Head of caudate nucleus (tissue), 42 donors: ENCODE results near the gene MGAT4A.

ENCODE experiments used
- DNase-seq, 42 donors: peaks; one replicate each; pipeline versions ENCODE4 v3.0.0 to v3.0.0-alpha.2; 2020 to 2021; ENCODE audit warnings: mixed read lengths in 7 of 42
- intact Hi-C: fragments of 100-400 bp; cut with DNase I; formaldehyde crosslinking; loops from one replicate; pipeline ENCODE4 v1.15.0; 2022

Gene MGAT4A

DNA sequence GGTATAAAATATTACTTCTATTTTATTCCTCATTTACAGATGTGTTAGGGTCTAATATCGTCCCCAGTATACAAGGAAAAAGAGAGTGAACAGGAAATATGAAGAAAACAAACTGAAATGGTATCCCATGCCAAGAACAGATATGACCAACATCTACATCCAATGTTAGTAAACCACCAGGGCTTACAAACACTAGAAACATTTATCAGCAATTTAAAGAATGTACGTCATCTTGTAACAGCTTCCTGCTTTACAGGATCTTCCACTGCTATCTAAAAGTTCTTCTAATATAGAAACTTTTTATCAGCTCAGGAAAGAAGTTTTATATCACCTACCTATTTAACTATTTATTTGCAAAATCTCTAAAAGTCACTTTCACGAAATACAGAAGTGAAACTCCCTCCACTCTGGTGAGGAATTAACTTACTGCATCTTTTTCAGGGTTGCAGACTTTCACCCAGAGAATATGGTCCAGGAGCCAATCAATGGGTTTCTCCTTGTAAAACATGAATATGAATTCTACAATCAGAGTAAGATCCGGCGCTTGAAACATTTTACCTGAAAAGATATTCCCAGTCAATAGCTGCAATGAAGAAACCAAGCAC, 87.3 kb downstream of the MGAT4A start:
- DNase-seq: no peak
- intact Hi-C loops: no loop called here

DNA sequence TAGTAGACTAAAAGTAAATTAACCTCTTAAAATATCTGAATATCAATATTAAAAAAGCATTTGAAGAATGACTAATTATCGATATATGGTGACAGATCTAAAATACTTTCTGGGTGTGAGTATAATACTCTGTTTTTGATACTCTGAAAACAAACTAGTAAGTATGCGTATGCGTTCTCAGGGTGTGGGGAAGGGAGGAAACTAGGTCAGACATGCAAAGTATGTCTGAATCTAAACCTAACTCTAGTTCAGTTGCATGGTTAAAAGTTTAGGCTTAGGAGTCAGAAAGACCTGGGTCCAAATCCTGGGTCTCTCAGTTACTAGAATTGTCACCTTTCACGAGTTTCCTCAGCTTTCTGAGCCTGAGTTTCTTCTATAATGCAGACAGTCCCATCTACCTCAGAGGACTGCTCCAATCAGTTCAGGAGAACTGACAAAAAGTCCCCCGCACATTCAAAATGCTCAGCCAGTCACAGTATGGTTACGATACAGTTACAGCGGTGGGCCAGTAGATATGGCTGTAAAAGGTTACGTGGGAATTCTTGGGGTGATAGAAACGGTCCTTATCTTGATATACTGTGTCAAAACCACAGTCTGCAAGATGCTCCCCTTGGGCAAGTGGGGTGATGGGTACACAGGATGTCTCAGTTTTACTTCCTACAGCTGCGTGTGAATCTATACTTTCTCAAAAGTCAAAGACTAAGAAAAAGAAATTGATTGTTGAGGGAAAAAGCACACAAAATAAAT, 93.4 kb downstream of the MGAT4A start:
- DNase-seq: no peak
- intact Hi-C loops: no loop called here

DNA sequence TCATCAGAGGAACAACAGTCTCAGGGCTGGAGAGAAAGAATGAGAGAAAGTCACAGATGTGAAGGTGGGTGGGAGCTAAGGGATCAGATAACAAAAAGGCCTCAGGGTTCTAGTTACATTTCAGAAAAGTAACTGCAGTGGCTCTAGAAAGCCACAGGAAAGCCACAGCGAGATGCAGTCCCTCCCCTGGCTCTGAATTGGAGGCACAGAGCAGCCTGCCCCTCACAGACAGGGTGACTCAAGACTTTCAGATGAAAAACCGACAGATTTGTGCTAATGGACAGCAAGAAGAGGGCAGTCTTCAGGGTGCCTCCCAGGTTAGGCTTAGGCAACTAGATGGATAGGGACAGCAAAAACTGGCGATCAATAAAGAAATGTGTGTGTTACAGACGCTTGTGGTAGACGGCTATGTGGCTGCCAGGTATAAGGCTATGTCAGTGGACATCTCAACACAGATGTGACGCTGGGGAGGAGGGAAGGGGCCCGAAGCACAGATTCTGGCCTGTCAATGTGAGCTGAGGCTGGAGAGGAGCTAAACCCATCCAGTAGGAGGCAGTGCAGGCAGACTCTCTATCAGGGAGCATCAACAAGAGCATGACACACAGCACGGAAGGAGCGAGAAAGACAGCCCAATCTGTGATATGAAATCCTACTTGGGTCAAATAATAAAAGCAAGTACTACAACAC, 96.4 kb downstream of the MGAT4A start:
- no peak for DNase-seq
- intact Hi-C loops: no loop called here

DNA sequence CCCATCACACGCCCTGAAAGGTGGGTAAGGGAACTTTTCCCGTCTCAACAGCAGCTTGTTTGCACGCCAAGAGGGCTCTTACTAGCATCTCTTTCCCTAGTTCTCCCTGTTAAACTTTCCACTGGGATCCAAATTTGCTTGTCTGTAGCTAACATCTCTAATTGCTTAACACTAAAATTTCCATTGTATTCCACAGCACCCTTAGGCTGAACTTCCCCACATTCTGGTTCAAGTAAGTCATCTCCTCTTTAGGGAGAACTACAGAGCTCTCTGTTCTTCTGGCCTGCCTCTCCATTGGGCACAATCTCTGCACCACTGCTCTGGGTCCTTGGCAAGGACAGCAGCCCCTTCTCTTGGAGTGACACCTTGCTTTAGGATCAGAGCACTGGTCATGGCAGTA, 98.6 kb downstream of the MGAT4A start:
- no peak for DNase-seq
- intact Hi-C loops: no loop called here

DNA sequence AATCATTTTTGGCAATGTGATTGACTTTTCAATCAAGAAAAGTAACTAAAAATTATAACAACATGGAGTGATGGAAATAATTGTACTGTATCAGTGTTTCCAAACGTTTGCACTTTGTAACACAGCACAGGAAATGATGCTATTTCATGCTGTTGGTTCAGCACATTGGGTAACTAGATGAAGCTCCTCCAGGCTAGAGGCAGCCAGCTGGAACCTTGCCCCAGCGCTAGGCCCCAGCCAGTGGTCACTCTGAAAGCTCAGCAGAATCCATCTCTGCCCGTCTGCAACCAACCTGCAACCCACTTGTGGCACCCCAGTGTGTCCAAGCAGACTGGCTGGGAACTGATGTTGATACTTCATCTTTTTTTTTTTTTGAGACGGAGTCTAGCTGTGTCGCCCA, 107.3 kb downstream of the MGAT4A start:
- peak in 19 of 42 donors; percentile 13 to 70 (median 36) for DNase-seq
- intact Hi-C loops: no loop called here

DNA sequence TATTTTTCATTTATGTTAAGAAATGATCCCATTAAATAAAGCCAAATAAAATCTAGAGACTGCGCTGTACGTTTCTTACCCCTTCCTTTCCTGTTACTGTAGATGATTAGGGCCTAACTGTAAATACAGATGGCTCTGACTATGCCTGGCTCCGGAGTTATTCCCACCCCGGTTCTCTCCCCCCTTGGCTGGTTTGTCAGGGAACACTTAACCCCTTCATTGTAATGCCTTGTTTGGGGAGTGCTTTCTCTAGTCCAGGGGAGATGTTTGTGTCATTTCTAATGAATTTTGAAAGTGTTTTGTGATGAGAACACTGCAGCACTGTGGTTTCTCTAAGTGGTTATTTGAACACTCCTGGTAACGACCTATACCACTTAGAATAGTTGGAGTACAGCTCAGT, 113.8 kb downstream of the MGAT4A start:
- DNase-seq: no peak
- intact Hi-C loops: no loop called here

DNA sequence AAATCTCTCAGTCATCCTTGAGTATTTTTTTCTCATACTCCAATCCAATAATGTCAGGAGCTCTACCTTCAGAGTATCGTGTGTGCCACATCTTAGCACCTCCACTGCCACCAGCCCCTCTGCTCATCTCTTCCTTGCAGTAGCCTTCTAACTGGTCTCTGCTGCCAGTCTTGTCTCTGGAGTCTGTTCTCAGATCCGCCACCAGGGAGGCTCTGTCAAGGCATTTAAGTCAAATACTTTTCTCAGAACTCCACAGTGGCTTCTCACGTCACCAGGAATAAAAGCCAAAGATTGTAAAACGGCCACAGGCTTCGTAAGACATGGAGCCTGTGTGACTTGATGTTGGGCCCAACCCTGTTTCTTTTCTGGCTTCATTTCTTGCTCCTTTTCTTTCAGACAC, 115.5 kb downstream of the MGAT4A start:
- DNase-seq: no peak
- intact Hi-C loops: no loop called here

DNA sequence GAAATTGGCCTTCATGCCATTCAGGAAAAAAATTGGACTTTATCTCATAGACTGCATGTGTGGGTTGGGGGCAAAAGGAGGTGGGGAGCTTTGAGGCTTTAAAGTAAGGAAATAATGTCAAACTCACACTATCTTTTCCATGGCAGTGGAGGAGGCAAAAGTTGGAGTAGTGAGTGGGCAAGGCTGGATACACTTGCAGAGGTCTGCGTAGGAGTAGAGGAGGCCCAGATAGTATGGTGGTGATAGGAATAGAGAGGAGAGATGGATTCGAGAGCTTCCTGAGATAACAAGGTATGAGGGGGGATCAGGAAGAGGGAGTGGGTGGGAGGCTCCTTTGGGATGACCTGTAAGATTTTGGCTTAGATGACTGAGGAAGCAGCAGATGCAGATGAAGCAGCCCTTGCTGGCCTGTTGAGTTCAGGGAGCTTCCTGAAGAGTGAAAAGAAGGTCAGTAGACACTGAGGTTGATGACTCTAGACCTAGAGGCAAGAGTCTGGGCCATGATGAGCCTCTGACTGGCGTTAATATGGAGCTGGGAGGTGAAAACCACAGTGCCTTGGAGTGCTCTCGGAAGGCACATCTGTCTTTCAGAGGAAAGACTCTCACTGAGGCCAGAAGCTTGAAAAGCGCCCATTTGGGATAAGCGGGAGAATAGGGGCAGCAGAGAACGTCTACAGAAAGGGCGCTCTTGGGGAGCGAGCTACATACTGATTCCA, 116.8 kb downstream of the MGAT4A start:
- intact Hi-C loops: no loop called here
- no peak for DNase-seq

DNA sequence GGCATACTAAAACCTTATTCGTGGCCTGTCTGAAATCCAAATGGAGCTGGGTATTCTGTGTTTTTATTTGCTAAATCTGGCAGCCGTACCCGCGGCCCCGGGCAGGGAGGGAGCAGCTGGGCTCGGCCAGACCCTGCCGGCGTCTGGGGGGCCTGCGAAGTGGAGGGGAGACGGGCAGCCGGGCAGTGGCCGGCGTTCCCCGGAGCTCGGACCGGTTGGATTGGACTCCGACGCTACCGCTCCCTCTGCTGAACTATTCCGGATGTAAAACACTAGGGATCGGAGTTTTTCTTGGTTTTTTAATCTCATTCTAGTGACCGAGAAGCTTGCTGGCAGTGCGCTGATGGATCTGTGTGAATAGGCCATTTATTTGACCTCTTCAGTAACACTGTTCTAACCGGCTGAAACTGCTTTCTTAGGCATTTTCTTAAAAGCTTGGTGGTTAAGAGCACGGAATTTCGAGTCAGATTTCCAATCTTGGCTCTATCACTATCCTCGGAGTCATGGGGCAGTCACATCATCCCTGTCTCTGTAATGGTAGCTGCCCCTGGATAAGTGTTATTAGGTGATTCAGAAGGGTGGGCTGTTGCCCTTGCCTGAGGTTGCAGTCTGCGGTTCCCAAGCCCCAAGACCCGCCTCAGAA, 121.8 kb downstream of the MGAT4A start:
- intact Hi-C loops: no loop called here
- DNase-seq: peak in 4 of 42 donors; percentile 21 to 46 (median 35)

DNA sequence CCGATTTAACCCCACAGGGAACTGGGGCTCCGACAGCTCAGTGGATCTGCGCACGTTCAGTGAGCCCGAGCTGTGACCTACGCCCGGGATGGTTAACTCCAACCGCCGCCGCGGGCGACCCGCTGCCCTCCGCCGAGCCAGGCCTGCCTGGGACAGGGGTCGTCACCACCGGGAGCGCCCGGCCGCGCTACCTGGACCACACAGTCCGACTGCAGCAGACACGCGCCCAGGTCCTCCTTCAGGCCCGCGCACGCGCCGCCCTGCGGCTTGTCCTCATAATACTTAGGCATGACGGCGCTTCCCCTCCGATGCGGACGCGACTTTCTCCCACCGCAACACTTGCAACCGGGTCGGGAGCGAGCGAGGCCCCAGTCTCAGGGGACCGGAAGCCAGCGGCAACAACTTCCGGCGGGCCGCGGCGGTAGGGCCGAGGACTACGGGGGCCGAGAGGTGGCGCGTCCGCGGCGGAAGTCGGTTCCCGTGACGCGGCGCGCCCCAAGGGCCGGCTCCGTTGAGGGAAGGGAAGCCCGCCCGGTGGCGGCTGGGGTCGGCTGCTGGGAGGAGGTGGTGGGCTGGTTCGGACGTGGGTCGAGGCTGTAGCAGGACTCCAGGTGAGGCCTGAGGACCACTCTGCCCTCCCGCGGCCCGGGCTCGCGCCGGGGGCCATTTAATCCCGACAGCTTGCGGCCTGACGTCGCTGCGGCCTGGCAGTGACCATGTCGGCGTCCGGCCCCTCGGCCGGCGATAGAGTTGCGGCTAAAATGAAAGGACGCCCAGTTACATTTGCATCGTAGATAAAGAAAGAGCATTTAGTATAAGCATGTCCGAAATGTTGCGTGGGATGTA, 122.6 kb downstream of the MGAT4A start, which contains the start of the genes COA5 and UNC50:
COA5 (minus strand) TSS at position 397 of the 846 bp plus-strand sequence; CDS start at position 290, 107 bp downstream.
UNC50 (plus strand) TSS at position 474 of the 846 bp plus-strand sequence. CDS start 1,171 bp downstream, outside the sequence.
- intact Hi-C loops: no loop called here
- DNase-seq: peak; percentile 46 to 96 (median 90)

DNA sequence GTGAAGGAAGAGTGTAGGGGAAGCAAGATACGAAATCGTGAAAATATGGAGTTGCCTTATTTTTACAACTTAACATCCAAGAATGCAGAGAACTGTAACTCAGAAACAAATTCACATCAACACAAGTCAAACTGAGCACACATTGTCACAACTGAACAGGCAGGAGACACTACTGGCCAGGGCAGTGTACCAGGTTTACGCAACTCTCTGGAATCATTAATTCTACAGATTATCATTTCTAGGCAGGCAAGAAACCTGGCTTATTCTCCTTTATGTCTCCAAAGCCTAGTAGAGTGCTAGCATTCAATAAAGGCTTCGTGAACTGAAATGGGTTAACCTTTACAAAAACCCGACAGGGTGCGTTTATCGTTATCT, 123.2 kb downstream of the MGAT4A start:
- intact Hi-C loops: no loop called here

DNA sequence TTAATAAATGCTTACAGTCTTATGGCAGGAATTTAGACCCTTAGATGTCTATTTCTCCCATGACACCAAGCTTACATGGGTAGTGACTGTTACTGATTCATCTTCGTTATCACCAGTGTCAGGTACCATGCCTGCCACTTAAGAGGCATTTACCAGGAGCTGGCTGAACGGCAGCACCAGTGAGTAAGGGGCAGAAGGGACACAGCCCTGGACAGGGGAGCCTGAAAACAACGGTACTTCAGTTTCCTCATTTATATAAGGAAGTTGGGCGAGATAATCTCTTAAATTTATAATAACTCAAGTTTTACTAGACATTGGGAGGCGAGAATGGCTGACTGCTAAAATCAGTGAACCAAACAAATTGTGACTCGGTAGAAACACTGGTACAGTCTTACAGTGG, 123.8 kb downstream of the MGAT4A start:
- no peak for DNase-seq
- intact Hi-C loops: no loop called here

More for the DNA sequence above, 123.2 kb downstream of the MGAT4A start:
- no peak for DNase-seq

DNA sequence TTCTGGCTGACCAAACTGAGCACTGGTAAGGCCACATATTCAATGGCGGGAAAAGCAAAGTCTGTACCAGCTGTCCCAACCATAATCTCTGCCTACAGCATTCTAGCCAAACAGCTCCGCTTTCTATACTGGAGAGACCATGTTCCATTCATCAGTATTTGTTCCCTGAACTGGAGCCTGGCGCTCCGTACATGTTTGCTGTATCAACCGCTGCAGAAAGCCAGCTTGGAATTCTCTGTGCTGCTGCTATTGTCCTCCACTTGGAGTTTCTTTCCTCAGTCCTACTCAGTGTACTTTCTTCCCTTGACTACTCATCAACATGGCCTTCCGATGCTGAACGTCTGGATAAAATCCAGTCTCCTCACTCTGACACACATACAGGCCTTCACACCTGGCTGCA, 124.5 kb downstream of the MGAT4A start:
- intact Hi-C loops: no loop called here
- no peak for DNase-seq

DNA sequence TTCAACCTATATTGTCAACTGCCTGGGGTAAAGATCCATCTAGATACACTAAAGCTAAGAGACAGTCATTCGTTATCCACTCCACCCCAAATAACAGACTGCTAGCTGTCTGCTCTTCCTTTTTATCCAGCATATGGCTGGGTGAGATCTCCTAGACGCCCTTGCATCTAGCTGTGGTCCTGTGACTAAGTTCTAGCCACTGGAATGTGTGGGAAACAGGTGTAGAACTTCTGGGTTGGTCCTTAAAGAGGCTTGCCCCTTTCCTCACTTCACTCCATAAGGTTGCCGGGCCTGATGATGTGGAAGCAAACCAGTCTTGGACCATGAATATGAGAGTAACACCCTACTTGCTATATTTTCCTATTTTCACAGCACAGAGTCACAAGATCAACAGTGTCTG, 125.9 kb downstream of the MGAT4A start:
- intact Hi-C loops: no loop called here
- no peak for DNase-seq

DNA sequence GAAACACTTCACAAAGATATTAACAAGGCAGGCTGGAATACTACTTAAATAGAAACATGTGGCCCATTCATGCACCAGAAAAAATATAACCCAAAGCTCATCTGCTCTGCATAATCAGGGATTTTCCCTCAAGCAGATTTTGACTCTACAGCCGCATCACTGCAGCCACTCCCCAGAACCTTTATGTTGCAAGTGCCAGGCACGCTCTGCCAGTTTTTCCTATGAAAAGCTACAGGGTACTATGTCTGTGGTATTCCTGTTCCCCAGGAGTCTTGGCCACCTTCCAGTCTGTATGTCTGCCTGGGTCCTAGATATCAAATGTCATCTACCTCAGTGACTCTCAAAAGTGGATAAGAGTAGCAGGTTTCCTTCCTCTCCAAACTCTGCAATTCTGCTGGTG, 126.4 kb downstream of the MGAT4A start:
- intact Hi-C loops: no loop called here
- no peak for DNase-seq

DNA sequence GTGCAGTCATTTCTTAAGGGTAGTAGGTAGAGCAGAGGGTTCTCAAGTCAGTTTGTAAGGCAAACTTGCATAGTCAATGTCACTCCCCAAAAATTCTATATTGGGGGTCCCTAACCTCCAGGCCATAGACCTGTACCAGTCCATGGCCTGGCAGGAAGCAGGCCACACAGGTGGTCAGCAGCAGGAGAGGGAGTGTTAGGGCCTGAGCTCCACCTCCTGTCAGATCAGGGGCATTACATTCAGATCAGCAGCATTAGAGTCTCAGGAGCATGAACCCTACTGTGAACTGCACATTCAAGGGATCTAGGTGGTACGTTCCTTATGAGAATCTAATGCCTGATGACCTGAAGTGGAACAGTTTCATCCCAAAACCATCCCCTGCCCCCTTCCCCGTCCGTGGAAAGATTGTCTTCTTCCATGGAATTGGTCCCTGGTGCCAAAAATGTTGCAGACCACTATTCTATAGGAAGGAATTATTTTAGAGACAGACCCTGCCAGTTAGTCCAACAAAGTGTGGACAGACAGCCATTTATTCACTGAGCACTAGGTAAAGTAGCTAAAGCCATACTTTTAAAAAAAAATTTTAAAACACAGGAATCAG, 129.3 kb downstream of the MGAT4A start:
- DNase-seq: peak in 2 of 42 donors; percentile 25 to 37
- intact Hi-C loops: no loop called here

DNA sequence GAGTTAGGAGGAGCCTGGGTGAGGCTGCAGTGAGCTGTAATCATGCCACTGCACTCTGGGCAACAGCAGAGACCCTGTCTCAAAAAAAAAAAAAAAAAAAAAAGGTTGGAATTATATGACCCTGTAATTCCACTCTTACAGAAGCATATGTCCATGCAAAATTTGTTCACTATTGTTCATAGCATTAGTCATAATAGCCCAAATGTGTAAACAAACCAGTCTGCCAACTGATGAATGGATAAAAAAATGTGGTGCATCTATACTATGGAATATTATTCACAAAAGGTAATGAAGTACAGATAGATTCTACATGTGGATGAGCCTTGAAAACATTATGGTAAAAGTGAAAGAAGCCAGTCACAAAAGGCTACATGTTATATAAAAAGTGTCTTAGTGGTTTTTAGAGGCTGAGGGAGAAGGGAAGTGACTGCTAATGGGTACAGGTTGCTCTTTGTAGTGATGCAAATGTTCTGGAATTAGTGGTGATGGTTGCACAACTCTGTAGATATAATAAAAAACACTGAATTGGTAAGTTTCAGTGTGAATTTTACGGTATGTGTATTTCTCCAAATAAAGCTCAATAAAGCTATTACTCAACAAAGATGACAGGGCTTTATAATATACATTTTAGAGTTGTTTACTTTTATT, 132.0 kb downstream of the MGAT4A start:
- intact Hi-C loops: no loop called here
- DNase-seq: no peak
